Measurements from ENCODE around the gene MYLK2.

GRCh38 chr20:31839782-31840487 lies 20.8 kb downstream of the MYLK2 start:
- TF ChIP-seq CTCF (IDR thresholded peaks at IDR 0.05) = no peak
- no peak for TF ChIP-seq POLR2A (IDR thresholded peaks at IDR 0.05)
- no peak for TF ChIP-seq POLR2AphosphoS5 (IDR thresholded peaks at IDR 0.05)
- TF ChIP-seq EP300 (IDR thresholded peaks at IDR 0.05) = no peak

Measured in sigmoid colon (tissue), 4 donors.